Natural killer cell (primary cell): Measurements from ENCODE around the gene TNXB. TPM values are rescaled to one million over a fixed set of nuclear protein-coding genes. Genes with fewer than 3 reads are reported as not detected.

Source experiments
- ATAC-seq, 3 donors: fragments of 150-1000 bp in 2 of 3; fragments of 200-7000 bp in 1 of 3; cut with Tn5 transposase; 1 replicate in 1 of 3; 2 replicates in 2 of 3; pipeline ENCODE4 v1.10.0; 2021; ENCODE audit warnings: mild to moderate bottlenecking in 2 of 3, moderate library complexity in 2 of 3
- DNase-seq, 2 donors: peaks; one replicate each; pipeline versions ENCODE4 v3.0.0 to v3.0.0-alpha.2; 2013 to 2021; ENCODE audit warnings: mixed read lengths in 1 of 2
- H3K27ac ChIP-seq: one replicate; pipeline ENCODE4 v1.5.1; 2013; ENCODE audit warnings: mild to moderate bottlenecking, low read length
- H3K27me3 ChIP-seq: one replicate; pipeline ENCODE4 v1.6.1; 2013; ENCODE audit warnings: low read length; ENCODE audit not compliant: control insufficient read depth, insufficient read depth
- H3K36me3 ChIP-seq: one replicate; pipeline ENCODE4 v1.6.1; 2013; ENCODE audit warnings: low read length; ENCODE audit not compliant: control insufficient read depth, insufficient read depth
- H3K4me1 ChIP-seq: one replicate; pipeline ENCODE4 v1.6.1; 2013; ENCODE audit warnings: low read length; ENCODE audit not compliant: control insufficient read depth, insufficient read depth
- H3K4me3 ChIP-seq: one replicate; pipeline ENCODE4 v1.5.1; 2013; ENCODE audit warnings: low read length
- H3K9me3 ChIP-seq: one replicate; pipeline ENCODE4 v1.6.1; 2013; ENCODE audit warnings: low read length; ENCODE audit not compliant: control insufficient read depth, insufficient read depth
- H3K27ac Mint-ChIP-seq, 2 donors: one replicate each; pipeline ENCODE4 v1.8.0; 2022; ENCODE audit warnings: mild to moderate bottlenecking in 2 of 2, mixed read lengths in 2 of 2, moderate library complexity in 1 of 2
- H3K27me3 Mint-ChIP-seq, 2 donors: one replicate each; pipeline ENCODE4 v1.8.0; 2022; ENCODE audit warnings: low read depth in 2 of 2, mixed read lengths in 2 of 2
- H3K36me3 Mint-ChIP-seq: one replicate; pipeline ENCODE4 v1.8.0; 2022; ENCODE audit warnings: mixed read lengths
- H3K4me1 Mint-ChIP-seq, 2 donors: one replicate each; pipeline ENCODE4 v1.8.0; 2022; ENCODE audit warnings: mixed read lengths in 2 of 2
- H3K4me3 Mint-ChIP-seq: one replicate; pipeline ENCODE4 v1.8.0; 2022; ENCODE audit warnings: mild to moderate bottlenecking, moderate library complexity, mixed read lengths
- H3K9me3 Mint-ChIP-seq, 2 donors: one replicate each; pipeline ENCODE4 v1.8.0; 2022; ENCODE audit warnings: mixed read lengths in 2 of 2
- WGBS: methylation state at CpG from one replicate; pipeline ENCODE4 v1.1.7; 2013; ENCODE audit warnings: missing lambda C conversion rate; ENCODE audit not compliant: insufficient coverage; 5-methylcytosine and 5-hydroxymethylcytosine counted together
- intact Hi-C: fragments of 100-400 bp; cut with micrococcal nuclease; formaldehyde crosslinking; loops from one replicate; pipeline ENCODE4 v1.14.2; 2022
- total RNA-seq, 4 donors: library from RNA; stranded (reverse); fragments of 120-200 nt in 1 of 4; gene quantifications; one replicate each; pipeline versions ENCODE4 v1.2.3 to v1.2.4, GENCODE V29; 2013 to 2022
- TF ChIP-seq, protein P1 (sequence below): fragments of 200-600 bp; IDR thresholded peaks from one replicate; pipeline ENCODE4 v1.8.0; 2022; ENCODE audit warnings: antibody characterized with exemption

The TNXB gene
- total RNA-seq, 3 donors from 2014 or later (not counting 1 experiment from before 2014, with no cell fraction given) = 11.7 to 15.2 (median 13.5) TPM

DNA sequence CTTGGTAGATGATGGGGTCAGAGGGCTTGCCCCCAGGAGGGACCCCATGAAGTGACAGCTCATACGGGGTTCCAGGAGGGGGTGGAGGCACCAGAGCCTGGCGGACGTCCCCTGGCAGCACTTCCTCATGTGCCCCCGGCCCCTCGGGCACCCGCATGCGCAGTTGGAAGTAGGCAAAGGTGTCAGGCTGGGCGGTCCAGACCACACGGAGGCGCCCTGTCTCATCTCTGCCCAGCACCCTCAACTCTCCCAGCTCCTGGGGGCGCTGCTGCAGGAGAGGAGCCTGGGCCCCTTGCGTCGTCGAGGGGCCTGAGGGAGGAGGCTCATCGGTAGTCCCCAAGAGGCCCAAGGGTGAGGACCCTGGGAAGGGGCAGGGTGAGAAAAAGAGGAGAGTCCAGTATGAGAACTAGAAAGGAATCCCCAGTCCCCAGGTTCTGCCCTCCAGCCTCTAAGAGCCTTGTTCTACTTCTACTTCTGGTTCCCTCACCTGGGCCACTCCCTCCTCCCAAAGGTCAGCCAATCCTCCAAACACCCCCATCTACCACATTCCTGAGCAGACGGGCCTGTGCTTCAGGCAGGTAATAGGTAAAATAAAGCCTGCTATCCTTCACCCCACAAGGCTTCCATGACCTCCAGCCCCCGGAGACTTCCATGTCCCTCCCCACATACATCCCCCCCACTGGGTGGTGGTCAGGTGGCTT, 23.2 kb downstream of the TNXB start:
- intact Hi-C loops = loop anchor here (2.0 kb wide), 1 partner anchor 69 kb away; the partner anchor contains the start of gene PPT2
- DNase-seq = no peak
- ATAC-seq = no peak
- Mint-ChIP-seq H3K9me3 (no peaks in the 10 kb centered on the region), H3K4me3 (peak overlapping the region; percentile 28), H3K36me3 (no peaks in the 10 kb centered on the region), H3K27ac (no peak overlapping the region), H3K4me1 (peaks cover 0 to 6% of the 10 kb centered on the region in 2 donors), H3K27me3 (peaks cover 31 to 35% of the 10 kb centered on the region in 2 donors)
- Histone ChIP-seq H3K27ac (no peak overlapping the region), H3K9me3 (no peaks in the 10 kb centered on the region), H3K4me3 (no peak overlapping the region), H3K27me3 (peaks cover 18% of the 10 kb centered on the region), H3K4me1 (peaks cover 8% of the 10 kb centered on the region), H3K36me3 (no peaks in the 10 kb centered on the region)
- TF ChIP-seq, protein P1, sequence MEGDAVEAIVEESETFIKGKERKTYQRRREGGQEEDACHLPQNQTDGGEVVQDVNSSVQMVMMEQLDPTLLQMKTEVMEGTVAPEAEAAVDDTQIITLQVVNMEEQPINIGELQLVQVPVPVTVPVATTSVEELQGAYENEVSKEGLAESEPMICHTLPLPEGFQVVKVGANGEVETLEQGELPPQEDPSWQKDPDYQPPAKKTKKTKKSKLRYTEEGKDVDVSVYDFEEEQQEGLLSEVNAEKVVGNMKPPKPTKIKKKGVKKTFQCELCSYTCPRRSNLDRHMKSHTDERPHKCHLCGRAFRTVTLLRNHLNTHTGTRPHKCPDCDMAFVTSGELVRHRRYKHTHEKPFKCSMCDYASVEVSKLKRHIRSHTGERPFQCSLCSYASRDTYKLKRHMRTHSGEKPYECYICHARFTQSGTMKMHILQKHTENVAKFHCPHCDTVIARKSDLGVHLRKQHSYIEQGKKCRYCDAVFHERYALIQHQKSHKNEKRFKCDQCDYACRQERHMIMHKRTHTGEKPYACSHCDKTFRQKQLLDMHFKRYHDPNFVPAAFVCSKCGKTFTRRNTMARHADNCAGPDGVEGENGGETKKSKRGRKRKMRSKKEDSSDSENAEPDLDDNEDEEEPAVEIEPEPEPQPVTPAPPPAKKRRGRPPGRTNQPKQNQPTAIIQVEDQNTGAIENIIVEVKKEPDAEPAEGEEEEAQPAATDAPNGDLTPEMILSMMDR = no peak
- 83% methylated on average over 16 of the region's 17 CpGs for WGBS

DNA sequence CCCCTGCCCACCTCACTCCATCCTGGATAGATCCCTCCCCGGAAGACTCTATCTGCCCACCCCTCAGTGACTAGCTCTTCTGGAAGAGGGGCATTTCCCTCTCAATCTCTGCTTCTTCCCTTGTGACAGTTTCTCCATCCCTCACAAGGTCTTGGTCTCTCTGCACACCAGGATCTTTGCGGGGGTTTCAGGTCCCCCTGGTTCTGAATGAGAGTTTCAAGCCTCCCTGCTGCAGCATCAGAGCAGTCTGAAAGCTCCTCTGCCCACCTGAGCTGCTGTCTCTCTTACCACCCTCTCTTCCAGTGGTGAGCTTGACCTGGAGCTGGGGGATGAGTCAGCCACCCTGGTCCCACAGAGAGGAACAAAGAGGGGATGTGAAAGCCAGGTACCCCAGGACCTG, 24.4 kb downstream of the TNXB start:
- DNase-seq (no peak), ATAC-seq (no peak)
- Histone ChIP-seq H3K4me3 (no peak overlapping the region), H3K36me3 (no peaks in the 10 kb centered on the region), H3K27me3 (peaks cover 18% of the 10 kb centered on the region), H3K9me3 (no peaks in the 10 kb centered on the region), H3K27ac (no peak overlapping the region), H3K4me1 (peaks cover 8% of the 10 kb centered on the region)
- no peaks in the 10 kb centered on the region for H3K9me3 Mint-ChIP-seq
- peaks cover 31 to 32% of the 10 kb centered on the region in 2 donors for H3K27me3 Mint-ChIP-seq
- no peaks in the 10 kb centered on the region for H3K36me3 Mint-ChIP-seq
- no peak overlapping the region for H3K27ac Mint-ChIP-seq
- TF ChIP-seq, protein P1 = no peak
- no peak overlapping the region for H3K4me3 Mint-ChIP-seq
- WGBS = 92% methylated on average over 2 of the region's 2 CpGs
- peaks cover 0 to 6% of the 10 kb centered on the region in 2 donors for H3K4me1 Mint-ChIP-seq
- intact Hi-C loops = no loop called here

GRCh38 chr6:32083812-32084768, 25.0 kb downstream of the TNXB start:
- no peak for ATAC-seq
- H3K4me1 ChIP-seq = peaks cover 8% of the 10 kb centered on the region
- no peaks in the 10 kb centered on the region for H3K36me3 Mint-ChIP-seq
- no peak overlapping the region for H3K27ac Mint-ChIP-seq
- 89% methylated on average over 21 of the region's 22 CpGs for WGBS
- H3K27me3 ChIP-seq = peaks cover 18% of the 10 kb centered on the region
- H3K36me3 ChIP-seq = no peaks in the 10 kb centered on the region
- H3K4me3 ChIP-seq = no peak overlapping the region
- no peak for DNase-seq
- no peaks in the 10 kb centered on the region for H3K9me3 ChIP-seq
- no peak overlapping the region for H3K27ac ChIP-seq
- H3K4me1 Mint-ChIP-seq = peaks cover 0 to 6% of the 10 kb centered on the region in 2 donors
- H3K4me3 Mint-ChIP-seq = no peak overlapping the region
- intact Hi-C loops = no loop called here
- TF ChIP-seq, protein P1 = no peak
- no peaks in the 10 kb centered on the region for H3K9me3 Mint-ChIP-seq
- peaks cover 29 to 31% of the 10 kb centered on the region in 2 donors for H3K27me3 Mint-ChIP-seq
